Measurements from ENCODE around the gene DYSF. TPM values are rescaled to one million over a fixed set of nuclear protein-coding genes. Genes with fewer than 3 reads are reported as not detected.

DYSF gene
- polyA plus RNA-seq, 1 donor (not counting 4 experiments of a cell fraction or from before 2014, with no cell fraction given) = 8.2 TPM

GRCh38 chr2:71503837-71504236 lies 50.5 kb downstream of the DYSF start:
- Histone ChIP-seq H2AFZ (ENCODE audit: control insufficient read depth, low read length) (peak overlapping the region; percentile 66), H3K27me3 (ENCODE audit: control insufficient read depth, extremely low read depth, insufficient read depth, low read length) (no peaks in the 10 kb centered on the region), H3K9ac (ENCODE audit: control insufficient read depth, extremely low read depth, insufficient read depth, low read length) (peak overlapping the region; percentile 45), H3K4me2 (ENCODE audit: control insufficient read depth, extremely low read depth, insufficient read depth, low read depth, low read length) (peak overlapping the region; percentile 71), H3K79me2 (ENCODE audit: control insufficient read depth, insufficient read depth, low read length) (no peaks in the 10 kb centered on the region), H3K36me3 (ENCODE audit: control insufficient read depth in 2 of 2, extremely low read depth in 1 of 2, insufficient read depth in 2 of 2, low read length in 2 of 2) (no peaks in the 10 kb centered on the region), H4K20me1 (ENCODE audit: control insufficient read depth, extremely low read depth, insufficient read depth, low read length) (no peaks in the 10 kb centered on the region), H3K9me1 (ENCODE audit: control insufficient read depth, extremely low read depth, insufficient read depth, low read length) (no peaks in the 10 kb centered on the region), H3K9me3 (ENCODE audit: control insufficient read depth, low read depth, low read length) (no peaks in the 10 kb centered on the region), H3K4me1 (ENCODE audit: control insufficient read depth, extremely low read depth, insufficient read depth, low read length) (peaks cover 42% of the 10 kb centered on the region), H3K4me3 (ENCODE audit: control insufficient read depth in 2 of 3, extremely low read depth in 1 of 3, insufficient read depth in 2 of 3, low read depth in 1 of 3, low read length in 3 of 3) (peak overlapping the region in 2 of 3 experiments; percentile 11 to 41), H3K27ac (ENCODE audit: control insufficient read depth, insufficient read depth, low read length) (peak overlapping the region; percentile 76)
- DNase-seq (ENCODE audit: low read depth, low spot score) = no peak
- dilution Hi-C loops (cut with MboI; ENCODE audit: extremely low pct_ligation_motif_present, low sequenced_read_pairs) = no loop called here
- TF ChIP-seq CTCF (optimal IDR thresholded peaks at IDR 0.05 in 1 of 3, IDR thresholded peaks at IDR 0.05 in 1 of 3, conservative IDR thresholded peaks at IDR 0.05 in 1 of 3; ENCODE audit: extremely low read depth in 1 of 3, insufficient read depth in 2 of 3, low read length in 3 of 3) (no peak), EZH2 (IDR thresholded peaks at IDR 0.05; ENCODE audit: low read length) (no peak)
- peak; percentile 99 for FAIRE-seq

GRCh38 chr2:71504611-71505010 lies 51.2 kb downstream of the DYSF start:
- Histone ChIP-seq H3K27me3 (ENCODE audit: control insufficient read depth, extremely low read depth, insufficient read depth, low read length) (no peaks in the 10 kb centered on the region), H3K9me3 (ENCODE audit: control insufficient read depth, low read depth, low read length) (no peaks in the 10 kb centered on the region), H3K27ac (ENCODE audit: control insufficient read depth, insufficient read depth, low read length) (peak overlapping the region; percentile 76), H3K36me3 (ENCODE audit: control insufficient read depth in 2 of 2, extremely low read depth in 1 of 2, insufficient read depth in 2 of 2, low read length in 2 of 2) (no peaks in the 10 kb centered on the region), H3K4me1 (ENCODE audit: control insufficient read depth, extremely low read depth, insufficient read depth, low read length) (peaks cover 34% of the 10 kb centered on the region), H3K4me3 (ENCODE audit: control insufficient read depth in 2 of 3, extremely low read depth in 1 of 3, insufficient read depth in 2 of 3, low read depth in 1 of 3, low read length in 3 of 3) (no peak overlapping the region), H2AFZ (ENCODE audit: control insufficient read depth, low read length) (no peak overlapping the region), H3K79me2 (ENCODE audit: control insufficient read depth, insufficient read depth, low read length) (no peaks in the 10 kb centered on the region), H3K9ac (ENCODE audit: control insufficient read depth, extremely low read depth, insufficient read depth, low read length) (peak overlapping the region; percentile 22), H3K9me1 (ENCODE audit: control insufficient read depth, extremely low read depth, insufficient read depth, low read length) (no peaks in the 10 kb centered on the region), H3K4me2 (ENCODE audit: control insufficient read depth, extremely low read depth, insufficient read depth, low read depth, low read length) (peak overlapping the region; percentile 71), H4K20me1 (ENCODE audit: control insufficient read depth, extremely low read depth, insufficient read depth, low read length) (no peaks in the 10 kb centered on the region)
- no peak for FAIRE-seq
- TF ChIP-seq EZH2 (IDR thresholded peaks at IDR 0.05; ENCODE audit: low read length) (no peak), CTCF (optimal IDR thresholded peaks at IDR 0.05 in 1 of 3, IDR thresholded peaks at IDR 0.05 in 1 of 3, conservative IDR thresholded peaks at IDR 0.05 in 1 of 3; ENCODE audit: extremely low read depth in 1 of 3, insufficient read depth in 2 of 3, low read length in 3 of 3) (no peak)
- DNase-seq (ENCODE audit: low read depth, low spot score) = no peak
- dilution Hi-C loops (cut with MboI; ENCODE audit: extremely low pct_ligation_motif_present, low sequenced_read_pairs) = no loop called here

All from keratinocyte (primary cell).